GM19455 (cell line): Measurements from ENCODE around the gene DAB1.
"Not testable (repeated sequence)": the region's sequence is repeated elsewhere in the genome, so short reads cannot be mapped to it uniquely, and the experiment has no call there.

Experiments used
- ATAC-seq: cut with Tn5 transposase; IDR thresholded peaks from one replicate; pipeline ENCODE4 v1.9.1; 2021; ENCODE audit not compliant: unreplicated experiment

The DAB1 gene

DNA sequence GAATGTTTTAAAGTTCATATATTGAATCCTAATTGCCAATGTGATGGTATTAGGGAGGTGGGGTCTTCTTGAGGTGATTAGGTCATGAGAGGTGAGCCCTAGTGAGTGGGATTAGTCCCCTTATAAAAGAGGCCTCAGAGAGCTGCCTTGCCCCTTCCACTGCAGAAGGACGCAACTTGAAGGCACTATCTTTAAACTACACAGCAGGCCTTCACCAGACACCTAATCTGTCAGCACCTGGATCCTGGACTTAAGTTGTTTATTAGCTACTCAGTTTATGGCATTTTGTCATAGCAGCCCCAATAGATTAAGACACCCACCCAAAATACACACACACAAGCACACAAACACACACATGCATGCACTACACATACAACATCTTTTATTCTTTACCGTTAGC, 61.4 kb downstream of the DAB1 start:
- ATAC-seq, result no peak

DNA sequence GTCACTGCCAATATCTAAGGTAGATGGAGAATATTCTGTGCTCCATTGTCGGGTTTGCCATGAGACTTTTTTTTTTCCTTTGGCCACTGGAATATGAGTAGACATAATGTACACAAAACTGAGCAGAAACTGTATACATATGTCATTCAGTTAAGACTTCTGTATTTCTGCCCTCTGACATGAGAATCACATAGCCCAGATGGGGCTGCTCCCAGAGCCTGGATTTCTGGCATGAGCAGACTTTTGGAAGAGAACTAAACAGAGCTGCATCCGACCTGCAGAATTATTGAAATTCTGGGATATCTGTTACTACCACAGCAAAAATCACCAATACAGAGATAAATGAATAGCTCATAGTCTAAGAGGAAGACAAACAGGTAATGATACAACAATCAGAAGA, 62.3 kb downstream of the DAB1 start:
- ATAC-seq, result no peak

DNA sequence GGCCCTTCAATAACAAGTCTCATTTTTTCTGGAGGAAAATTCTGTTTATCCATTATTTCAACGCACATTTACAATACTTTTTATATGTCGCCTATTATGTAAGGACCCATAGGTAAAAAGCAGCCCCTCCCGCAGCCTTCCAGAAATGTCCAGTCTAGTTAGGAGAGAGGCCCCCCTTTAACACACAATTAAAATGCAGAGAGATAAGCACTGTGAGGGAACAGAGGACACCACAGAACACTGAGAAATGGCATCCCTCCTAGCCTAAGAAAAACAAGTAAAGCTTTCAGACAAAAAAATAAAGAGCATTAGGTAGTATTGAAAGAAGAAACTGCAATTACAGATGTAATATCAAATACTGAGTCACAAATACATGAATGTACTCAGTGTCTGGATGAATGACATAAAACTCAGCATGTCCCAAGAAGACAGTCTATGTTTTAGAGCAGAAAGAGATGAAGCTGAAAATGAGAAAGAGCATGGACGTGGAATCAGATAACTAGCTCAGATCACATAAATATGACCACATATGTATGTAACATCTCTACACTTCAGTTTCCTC, 62.9 kb downstream of the DAB1 start:
- no peak for ATAC-seq

DNA sequence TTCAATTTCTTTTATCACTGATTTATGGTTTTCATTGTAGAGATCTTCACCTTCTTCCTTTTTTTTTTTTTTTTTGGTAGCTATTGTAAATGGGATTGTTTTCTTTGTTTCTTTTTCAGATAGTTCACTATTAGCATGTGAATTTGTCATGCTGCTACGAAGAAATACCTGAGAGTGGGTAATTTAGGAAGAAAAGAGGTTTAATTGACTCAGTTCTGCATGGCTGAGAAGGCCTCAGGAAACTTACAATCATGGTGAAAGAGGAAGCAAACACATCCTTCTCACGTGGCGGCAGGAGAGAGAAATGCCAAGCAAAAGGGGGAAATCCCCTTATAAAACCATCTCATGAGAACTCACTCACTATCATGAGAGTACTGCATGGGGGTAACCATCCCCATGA, 66.4 kb downstream of the DAB1 start:
- no peak for ATAC-seq

DNA sequence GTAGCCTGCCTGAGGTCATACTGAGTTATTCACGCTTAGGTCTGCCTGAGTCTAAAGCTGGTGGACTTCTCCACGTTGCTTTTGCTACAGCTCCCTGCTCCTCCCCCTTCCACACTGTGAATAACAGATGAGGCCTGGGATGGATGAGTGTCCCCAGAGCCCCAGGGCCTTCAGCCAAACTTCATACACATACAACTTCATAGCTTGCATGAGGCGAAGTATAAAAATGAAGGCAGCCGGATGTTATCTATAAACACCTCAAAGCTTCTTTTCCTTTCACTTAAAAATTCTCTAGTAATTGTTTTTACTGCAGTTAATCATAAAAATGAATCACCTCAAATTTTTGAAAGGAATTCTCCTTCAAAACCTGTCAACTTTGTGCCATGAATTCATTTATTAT, 70.2 kb downstream of the DAB1 start:
- ATAC-seq, result no peak

DNA sequence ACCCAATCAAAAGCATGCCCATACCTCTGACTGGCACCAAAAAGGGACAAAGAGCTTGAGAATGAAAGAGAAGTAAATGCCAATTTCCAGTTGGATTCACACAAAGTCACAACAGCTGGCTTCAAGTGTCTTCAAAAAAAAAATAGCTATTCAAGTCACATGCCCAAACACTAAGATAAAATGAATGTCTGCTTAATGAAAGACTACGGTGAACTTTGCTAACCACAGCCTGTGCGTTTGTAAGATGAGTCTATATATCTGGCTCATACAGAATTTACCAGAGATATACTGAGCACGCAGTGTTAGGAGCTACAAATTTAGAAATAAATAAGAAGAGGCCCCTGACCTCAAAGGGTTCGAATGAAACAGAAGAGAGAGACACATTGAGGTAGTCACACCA, 73.2 kb downstream of the DAB1 start:
- no peak for ATAC-seq

DNA sequence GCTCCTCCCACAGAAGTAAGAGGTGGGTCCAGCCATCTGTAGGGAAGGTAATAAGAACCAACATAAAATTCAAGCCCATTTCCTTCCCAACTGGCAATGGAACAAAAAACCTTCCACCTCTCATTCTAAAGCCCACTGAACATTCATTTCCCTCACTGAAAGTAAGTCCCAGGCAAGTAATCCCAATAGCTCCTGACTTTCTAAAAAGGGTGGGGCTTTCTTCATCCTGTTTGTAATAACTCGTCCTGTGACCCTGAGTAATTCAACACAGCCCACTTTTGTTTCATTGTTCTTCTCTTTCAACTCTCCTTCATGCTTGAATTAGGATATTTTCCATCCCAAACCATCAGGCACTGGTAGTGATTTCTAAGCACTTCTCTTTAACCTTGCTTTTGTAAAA, 74.9 kb downstream of the DAB1 start:
- ATAC-seq, result no peak

DNA sequence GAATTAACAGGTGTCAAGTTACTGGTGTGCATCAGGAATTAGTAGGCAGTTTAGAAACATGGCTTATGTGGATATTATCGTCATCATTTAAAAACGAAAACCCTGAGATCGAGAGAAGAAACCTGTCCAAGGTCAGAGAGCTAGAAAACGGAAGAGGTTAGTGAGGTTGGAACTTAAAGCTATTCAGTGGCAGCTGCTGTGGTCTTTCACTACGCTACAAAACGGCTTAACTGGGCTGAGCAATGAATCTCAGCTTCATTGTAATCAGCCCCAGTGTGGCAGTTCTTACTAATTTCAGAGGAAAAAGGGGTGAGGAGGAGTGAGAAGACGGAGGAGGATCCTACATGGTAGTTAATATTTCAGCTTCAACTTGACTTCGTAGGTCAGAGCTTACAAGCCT, 77.9 kb downstream of the DAB1 start:
- ATAC-seq, result no peak

DNA sequence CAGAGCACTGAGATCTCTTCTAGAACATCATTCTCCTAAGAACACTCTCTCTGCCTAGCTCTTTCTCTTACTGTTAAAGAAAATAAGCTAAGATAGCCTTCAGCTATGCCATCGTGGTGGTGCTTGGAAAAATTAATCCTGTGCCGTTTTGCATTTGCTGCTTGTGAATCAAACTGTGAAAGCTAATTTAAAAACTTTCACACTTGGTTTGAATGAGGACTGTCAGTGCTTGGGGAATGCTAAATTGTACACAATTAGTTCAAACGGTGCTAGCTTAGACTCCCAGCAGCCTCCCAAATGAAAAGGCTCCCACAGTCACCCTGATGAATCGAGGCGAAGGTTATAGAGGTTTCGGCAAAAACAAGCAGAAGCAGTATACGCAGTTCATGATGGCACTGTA, 79.6 kb downstream of the DAB1 start:
- no peak for ATAC-seq

DNA sequence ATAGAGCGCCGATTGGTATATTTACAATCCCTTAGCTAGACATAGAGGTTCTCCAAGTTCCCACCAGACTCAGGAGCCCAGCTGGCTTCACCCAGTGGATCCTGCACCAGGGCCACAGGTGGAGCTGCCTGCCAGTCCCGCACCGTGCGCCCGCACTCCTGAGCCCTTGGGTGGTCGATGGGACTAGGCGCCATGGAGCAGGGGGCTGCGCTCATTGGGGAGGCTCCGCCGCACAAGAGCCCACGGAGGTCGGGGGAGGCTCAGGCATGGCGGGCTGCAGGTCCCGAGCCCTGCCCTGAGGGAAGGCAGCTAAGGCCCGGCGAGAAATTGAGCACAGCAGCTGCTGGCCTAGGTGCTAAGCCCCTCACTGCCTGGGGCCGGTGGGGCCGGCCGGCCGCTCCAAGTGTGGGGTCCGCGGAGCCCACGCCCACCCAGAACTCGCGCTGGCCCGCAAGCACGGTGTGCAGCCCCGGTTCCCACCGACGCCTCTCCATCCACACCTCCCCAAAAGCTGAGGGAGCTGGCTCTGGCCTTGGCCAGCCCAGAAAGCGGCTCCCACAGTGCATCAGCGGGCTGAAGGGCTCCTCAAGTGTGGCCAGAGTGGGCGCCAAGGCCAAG, 80.5 kb downstream of the DAB1 start:
- ATAC-seq, result not testable (repeated sequence)

DNA sequence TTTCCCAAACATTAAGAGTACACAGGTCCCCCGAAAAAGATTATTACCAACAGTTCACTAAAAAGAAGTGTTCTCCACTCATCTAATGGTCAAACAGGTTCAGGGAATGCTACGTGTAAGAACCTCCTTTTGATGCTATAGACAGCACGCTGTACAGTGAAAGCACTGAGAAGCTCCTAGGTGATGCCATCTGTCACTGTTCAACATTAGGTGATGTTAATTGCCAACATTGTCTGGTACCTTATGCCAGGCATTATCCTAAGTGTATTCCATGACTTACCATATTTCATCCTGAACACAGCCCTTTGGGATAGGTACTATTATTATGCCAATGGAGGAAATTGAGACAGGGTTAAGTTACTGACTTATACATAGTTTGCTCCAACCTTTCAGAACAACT, 82.1 kb downstream of the DAB1 start:
- ATAC-seq, result no peak

DNA sequence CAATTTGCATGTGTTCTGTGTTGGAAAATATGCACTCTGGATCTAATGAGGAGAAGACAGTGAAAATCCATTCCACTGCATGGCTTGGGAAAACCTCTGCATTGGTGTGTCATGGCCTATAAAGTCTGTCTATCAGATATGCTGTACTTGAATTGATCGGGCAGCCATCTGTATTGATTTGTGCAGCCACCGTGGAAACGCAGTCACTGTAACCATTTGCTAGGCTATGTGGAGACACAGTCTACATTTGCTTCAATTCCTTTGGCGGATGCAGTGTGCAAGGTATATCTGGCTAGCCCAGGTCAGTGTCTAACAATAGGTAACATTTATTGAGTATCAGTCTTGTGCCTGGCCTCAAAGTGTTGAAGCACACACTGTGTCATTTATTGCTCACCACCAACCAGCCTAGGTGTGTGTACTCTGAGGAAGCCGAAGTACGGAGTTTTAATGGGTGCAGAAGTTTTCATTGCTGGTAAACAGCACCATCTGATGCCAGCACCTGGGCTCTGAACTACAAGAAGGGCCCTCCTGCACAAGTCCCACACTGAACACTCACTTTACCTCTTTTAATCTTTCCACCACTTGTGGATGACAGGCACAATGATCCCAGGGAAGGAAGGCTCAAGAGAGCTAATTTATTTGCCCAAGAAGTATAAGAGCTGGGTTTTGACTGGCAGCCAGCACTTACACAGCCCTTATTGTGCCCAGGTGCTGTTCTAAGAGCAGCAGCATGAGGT, 83.4 kb downstream of the DAB1 start:
- no peak for ATAC-seq

DNA sequence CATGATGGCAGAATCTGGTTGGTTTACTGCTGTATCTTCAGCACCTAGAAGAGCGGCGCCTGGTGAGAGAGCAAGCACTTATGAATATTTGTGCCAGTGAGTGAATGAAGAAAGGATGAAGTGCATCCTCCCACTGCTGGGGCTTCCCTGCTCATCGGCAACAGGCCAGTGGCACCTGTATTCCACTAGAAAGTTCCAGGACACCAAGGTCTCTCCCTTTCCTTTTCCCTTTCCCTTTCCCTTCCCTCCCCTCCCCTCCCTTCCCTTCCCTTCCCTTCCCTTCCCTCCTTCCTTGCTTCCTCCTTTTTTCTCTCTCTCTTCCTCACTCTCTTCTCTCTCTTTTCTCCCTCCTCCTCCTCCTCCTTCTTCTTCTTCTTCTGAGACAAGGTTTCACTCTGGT, 86.2 kb downstream of the DAB1 start:
- ATAC-seq, result no peak

DNA sequence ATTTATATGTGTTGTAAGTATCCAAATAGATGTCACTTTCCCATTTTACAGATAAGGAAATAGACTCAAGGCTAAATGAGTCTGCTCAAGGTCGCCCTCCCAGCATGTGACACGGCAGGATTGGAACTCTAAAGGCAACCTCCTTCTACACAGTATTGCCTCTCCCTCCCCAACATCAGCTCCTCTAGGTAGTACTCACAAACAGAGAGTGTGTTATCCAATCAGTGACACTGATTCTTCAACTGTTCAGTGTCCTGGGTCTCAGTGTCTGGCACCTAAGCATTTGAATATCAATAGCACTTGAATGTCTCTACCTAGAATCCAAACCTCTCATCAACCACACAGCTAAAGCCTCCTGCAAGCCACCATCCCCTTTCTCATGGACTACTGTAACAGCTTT, 87.1 kb downstream of the DAB1 start:
- ATAC-seq, result no peak

DNA sequence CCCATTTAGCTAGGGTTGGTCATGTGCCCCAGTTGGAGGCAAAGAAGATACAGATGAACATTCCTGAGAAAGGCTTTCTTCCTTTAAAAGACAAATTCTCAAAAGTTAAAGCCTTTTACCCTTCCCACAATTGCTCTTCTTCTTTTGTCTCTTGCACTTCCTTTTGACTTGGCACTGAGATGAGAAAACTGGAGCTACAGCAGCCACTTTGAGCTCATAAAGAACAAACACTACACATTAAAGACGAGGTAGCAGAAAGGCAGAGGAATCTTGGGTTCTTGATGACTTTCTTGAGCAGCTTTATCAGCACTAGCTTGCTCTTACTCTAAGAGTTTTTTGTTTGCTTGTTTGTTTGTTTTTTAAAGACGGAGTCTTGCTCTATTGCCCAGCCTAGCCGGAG, 92.2 kb downstream of the DAB1 start:
- no peak for ATAC-seq

DNA sequence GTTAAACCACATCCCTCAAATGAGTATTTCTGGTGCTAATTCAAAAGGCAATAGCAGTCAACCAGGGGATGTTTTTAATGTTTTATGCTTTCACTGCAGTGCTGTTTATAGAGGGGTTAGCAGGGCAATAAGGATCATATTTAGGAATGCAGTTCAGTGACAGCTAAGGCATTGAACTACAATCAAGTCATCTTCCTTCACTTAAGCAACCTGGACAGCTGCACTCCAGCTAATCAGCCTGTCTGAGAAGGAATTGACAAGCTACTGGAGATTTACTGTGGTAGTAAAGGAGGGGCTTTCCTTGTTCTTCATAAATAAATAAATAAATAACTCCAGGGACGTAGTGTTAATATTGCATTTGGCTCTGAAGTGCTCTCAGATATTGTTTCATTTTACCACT, 93.9 kb downstream of the DAB1 start:
- ATAC-seq, result no peak

DNA sequence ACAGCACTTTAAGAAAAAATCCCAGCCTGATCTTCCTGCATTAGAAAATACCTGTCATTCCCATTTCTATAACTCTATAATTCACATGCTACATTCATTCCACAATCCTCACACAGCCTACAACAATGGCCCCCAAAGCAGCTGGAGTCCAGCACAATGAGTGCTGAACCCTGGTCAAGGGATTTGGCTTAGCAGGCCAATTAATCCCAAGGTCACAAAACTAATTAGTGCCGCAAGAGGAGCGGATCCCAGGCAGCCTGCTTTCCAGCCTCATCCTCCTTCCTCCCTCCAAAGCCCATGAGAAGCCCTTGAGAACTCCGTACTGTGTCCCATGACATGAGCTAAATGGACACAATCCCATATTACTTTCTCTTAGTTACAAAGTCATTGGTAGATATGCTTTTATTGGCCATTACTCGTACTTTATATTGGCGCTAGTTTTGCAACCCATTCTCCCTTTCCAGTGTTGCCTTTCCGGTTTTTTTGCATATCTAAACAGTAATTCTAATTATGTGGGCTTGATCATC, 94.8 kb downstream of the DAB1 start:
- no peak for ATAC-seq

DNA sequence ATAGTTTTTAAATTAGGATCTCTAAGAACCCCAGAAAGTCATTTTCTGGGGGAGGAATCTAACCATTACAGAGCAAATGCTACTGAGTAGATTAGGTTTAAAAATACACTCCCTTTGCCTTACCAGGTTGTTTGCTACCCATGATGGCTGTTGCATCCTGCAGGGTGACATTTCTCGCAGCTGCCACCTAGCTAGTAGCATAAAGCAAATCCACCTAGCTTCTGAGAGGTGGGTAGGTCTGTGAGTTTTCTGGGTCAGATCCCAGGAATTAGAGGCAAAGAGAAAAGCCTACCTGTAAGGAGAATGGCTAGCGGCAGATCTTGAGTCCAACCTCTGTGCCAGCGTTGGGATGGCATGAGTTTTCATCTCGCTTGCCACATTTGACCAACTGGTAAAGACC, 95.9 kb downstream of the DAB1 start:
- no peak for ATAC-seq

DNA sequence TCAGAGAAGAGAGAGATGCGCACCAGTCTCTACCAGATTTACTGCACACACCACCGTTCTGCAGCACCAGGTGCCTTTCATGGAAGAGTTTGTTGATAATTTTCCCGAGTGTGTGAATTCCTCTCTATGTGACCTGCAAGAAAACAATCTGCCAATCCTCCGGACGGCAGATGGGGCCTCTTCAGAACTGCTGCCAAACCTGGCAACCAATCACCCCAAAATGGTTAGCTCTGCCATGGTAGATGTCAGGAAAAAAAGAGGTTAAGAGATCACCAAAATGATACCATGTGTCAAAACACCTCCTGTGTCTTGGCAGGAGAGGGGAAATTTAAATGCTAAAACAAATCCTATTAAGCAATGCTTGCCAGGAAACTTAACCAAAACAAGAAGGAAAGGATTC, 96.5 kb downstream of the DAB1 start:
- ATAC-seq, result no peak

DNA sequence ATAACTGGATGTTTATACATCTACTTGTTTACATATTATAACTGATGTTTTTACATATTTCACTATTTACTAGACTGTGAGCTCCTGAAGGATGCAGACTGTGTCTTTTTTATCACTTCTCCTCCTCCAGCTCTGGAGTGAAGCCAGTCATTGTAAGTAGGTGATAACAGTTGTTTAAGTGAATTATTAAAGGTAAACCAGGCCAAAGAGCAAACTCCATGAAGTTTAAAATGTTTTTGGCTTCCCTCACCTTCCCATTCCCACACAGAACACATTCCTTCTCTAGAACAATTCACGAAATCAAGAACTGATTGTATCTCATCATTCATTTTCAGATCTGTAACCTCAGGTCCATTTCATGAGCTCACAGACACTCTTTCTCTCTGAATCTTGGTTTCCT, 98.3 kb downstream of the DAB1 start:
- no peak for ATAC-seq

DNA sequence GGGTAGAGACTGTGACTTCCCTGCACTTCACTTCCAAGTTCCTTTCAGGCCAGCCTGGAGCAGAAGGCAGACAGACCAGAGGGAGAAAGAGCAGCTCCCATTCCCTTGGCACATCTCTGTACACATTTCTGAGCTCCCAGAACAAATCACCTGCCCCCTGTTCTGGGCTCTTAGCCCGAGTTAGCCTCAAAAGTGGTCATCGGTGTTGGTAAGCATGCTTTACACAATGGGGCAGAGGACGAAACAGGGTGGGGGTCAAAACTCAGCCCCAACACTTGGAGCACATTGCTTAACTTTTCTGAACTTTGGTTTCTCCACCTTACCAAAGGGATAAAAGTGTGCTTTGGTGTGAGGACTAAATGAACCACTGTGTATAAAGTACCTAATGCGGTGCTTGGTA, 98.7 kb downstream of the DAB1 start:
- ATAC-seq, result no peak

DNA sequence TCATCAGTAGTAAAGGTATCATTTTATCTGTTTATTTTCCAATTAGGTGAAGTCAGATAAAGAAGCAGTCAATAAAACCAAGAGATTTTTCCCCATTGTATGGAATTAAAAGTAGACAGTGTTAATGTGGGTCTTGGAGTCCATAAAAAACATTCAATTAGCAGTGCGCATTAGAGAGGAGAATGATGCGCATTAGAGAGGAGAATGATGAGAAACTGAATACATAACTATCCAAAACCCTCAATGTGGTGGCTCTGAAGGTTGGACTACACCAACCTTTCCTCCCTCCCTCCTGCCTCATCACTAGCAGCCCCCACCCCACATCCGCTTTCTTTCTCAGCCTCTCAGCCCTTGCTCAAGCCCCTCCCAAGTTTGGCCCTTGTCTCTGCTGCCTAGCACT, 99.5 kb downstream of the DAB1 start:
- no peak for ATAC-seq

DNA sequence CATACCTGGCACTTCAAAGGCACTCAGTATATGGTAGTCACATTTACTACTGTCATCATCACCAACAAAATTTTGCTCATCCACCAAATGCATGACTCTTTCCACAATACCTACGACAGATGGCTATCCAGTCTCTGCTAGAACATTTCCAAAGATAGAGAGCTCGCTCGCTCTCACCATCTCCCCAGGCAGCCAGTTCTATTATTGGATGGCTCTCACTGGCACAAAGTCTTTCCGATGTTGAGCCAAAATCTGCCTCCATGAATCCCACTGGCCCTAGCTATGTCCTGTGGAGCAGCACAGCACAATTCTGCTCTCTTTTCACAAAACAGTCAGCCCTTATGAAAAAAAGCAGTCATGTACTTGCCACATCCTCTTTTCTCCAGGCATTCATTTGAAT, 102.1 kb downstream of the DAB1 start:
- no peak for ATAC-seq
